HEK293T (cell line): ENCODE measurements around the gene SKOR2.
A peak's percentile ranks its signal among the peaks of the same experiment; 100 is the strongest.
"Not testable (repeated sequence)": the region's sequence is repeated elsewhere in the genome, so short reads cannot be mapped to it uniquely, and the experiment has no call there.

Experiments
- CTCF ChIA-PET: fragments of 350-600 bp; formaldehyde crosslinking; extraction: SDS; loops from one replicate; lab custom pipeline; 2021; ENCODE audit warnings: antibody characterized with exemption, inconsistent platforms; lab: Yijun Ruan, JAX
- POLR2A ChIA-PET: fragments of 350-600 bp; formaldehyde crosslinking; extraction: SDS; loops from one replicate; lab custom pipeline; 2020; ENCODE audit warnings: antibody characterized with exemption, inconsistent platforms; lab: Yijun Ruan, JAX
- DNase-seq: peaks from one replicate; pipeline ENCODE4 v3.0.0; 2012; ENCODE audit warnings: mixed read lengths; ENCODE audit errors: extremely low spot score
- ARNT ChIP-seq: fragments of 450-650 bp; IDR thresholded peaks from 2 replicates; pipeline ENCODE4 v1.6.1; 2017; ENCODE audit warnings: mild to moderate bottlenecking
- BHLHE40 ChIP-seq: fragments of 450-650 bp; IDR thresholded peaks from 2 replicates; pipeline ENCODE4 v1.6.1; 2016; ENCODE audit warnings: mild to moderate bottlenecking, moderate library complexity, borderline replicate concordance
- CTBP1 ChIP-seq: fragments of 450-650 bp; IDR thresholded peaks from 2 replicates; pipeline ENCODE4 v1.6.1; 2016; ENCODE audit warnings: borderline replicate concordance
- ELF4 ChIP-seq: fragments of 450-650 bp; IDR thresholded peaks from 2 replicates; pipeline ENCODE4 v1.6.1; 2017; ENCODE audit warnings: antibody characterized with exemption
- FOXA1 ChIP-seq: fragments of 450-650 bp; IDR thresholded peaks from 2 replicates; pipeline ENCODE4 v1.6.1; 2016; ENCODE audit warnings: mild to moderate bottlenecking
- FOXK2 ChIP-seq: fragments of 450-650 bp; IDR thresholded peaks from 2 replicates; pipeline ENCODE4 v1.6.1; 2016; ENCODE audit warnings: mild to moderate bottlenecking
- FOXM1 ChIP-seq: fragments of 450-650 bp; IDR thresholded peaks from 2 replicates; pipeline ENCODE4 v1.6.1; 2017; ENCODE audit warnings: mild to moderate bottlenecking, borderline replicate concordance
- HDGF ChIP-seq: fragments of 450-650 bp; IDR thresholded peaks from 2 replicates; pipeline ENCODE4 v1.6.1; 2017; ENCODE audit warnings: antibody characterized with exemption, borderline replicate concordance
- L3MBTL2 ChIP-seq: fragments of 450-650 bp; conservative IDR thresholded peaks from 2 replicates; pipeline ENCODE4 v1.6.1; 2016; ENCODE audit warnings: mild to moderate bottlenecking
- LEF1 ChIP-seq: fragments of 450-650 bp; IDR thresholded peaks from 2 replicates; pipeline ENCODE4 v1.6.1; 2017; ENCODE audit warnings: mild to moderate bottlenecking, borderline replicate concordance
- NFRKB ChIP-seq: fragments of 450-650 bp; IDR thresholded peaks from 2 replicates; pipeline ENCODE4 v1.6.1; 2016; ENCODE audit warnings: mild to moderate bottlenecking, moderate library complexity
- SUZ12 ChIP-seq: fragments of 450-650 bp; IDR thresholded peaks from 2 replicates; pipeline ENCODE4 v1.6.1; 2016; ENCODE audit warnings: mild to moderate bottlenecking
- TARDBP ChIP-seq: fragments of 450-650 bp; IDR thresholded peaks from 2 replicates; pipeline ENCODE4 v1.6.1; 2016
- ZNF384 ChIP-seq: fragments of 450-650 bp; IDR thresholded peaks from 2 replicates; pipeline ENCODE4 v1.6.1; 2016
- TF ChIP-seq, protein P1 (sequence below): fragments of 450-650 bp; IDR thresholded peaks from 2 replicates; pipeline ENCODE4 v1.6.1; 2016

The SKOR2 gene

GRCh38 chr18:47184419-47185050 is 66.9 kb downstream of the SKOR2 start:
- ChIA-PET CTCF (no interaction called here), POLR2A (no interaction called here)
- DNase-seq, result no peak
- no peak for TF ChIP-seq ELF4
- TF ChIP-seq L3MBTL2, result no peak
- TF ChIP-seq, protein P1, sequence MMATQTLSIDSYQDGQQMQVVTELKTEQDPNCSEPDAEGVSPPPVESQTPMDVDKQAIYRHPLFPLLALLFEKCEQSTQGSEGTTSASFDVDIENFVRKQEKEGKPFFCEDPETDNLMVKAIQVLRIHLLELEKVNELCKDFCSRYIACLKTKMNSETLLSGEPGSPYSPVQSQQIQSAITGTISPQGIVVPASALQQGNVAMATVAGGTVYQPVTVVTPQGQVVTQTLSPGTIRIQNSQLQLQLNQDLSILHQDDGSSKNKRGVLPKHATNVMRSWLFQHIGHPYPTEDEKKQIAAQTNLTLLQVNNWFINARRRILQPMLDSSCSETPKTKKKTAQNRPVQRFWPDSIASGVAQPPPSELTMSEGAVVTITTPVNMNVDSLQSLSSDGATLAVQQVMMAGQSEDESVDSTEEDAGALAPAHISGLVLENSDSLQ, result no peak
- TF ChIP-seq HDGF, result no peak
- no peak for TF ChIP-seq NFRKB
- no peak for TF ChIP-seq TARDBP

DNA sequence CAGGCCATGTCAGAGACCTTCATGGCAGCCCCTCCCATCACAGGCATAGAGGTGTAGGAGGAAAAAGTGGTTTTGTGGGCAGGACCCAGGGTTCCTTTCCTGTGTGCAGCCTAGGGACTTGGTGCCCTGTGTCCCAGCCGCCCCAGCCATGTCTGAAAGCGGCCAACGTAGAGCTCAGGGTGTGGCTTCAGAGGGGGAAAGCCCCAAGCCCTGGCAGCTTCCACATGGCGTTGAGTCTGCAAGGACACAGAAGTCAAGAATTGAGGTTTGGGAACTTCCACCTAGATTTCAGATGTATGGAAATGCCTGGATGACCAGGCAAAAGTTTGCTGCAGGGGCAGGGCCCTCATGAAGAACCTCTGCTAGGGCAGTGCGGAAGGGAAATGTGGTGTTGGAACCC is 69.3 kb downstream of the SKOR2 start:
- CTCF ChIA-PET, DNase-seq: not testable (repeated sequence)

DNA sequence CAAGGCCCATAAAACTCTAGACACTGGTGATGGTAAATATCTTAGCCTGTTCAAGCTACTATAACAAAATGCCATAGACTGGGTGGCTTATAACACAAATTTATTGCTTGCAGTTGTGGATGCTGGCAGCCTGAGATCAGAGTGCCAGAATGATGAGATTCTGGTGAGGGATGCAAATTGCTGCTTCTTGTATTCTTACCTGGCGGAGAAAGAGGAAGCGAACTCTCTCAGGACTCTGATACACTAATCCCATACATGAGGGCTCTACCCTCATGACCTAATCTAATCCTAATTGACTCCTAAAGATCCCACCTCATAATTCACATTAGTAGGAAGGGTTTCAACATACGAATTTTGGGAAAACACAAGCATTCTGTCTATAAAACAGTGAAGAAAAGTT is 70.7 kb downstream of the SKOR2 start:
- DNase-seq, result no peak
- ChIA-PET CTCF (no interaction called here), POLR2A (no interaction called here)

More for the DNA sequence above, 69.3 kb downstream of the SKOR2 start:
- POLR2A ChIA-PET, result not testable (repeated sequence)

DNA sequence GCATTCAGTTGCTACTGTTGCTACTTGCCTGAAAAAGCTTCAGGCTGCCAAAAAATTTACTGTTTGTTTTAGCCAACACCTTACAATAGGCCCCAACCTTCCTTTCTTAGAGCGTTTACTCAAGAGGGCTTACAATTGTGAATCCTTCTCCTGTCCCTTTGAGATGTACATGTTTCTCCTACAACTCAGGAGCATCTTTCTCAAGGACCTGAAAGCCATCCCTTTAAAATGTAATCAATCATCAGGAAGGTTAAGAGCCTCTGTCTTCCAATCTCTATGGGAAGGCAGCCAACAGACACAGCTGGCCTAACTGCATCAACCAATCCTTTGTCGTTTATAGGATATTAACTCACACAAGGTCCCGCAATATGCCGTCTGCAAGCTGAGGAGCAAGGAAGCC is 71.9 kb downstream of the SKOR2 start:
- CTCF ChIA-PET, result no interaction called here
- DNase-seq, result no peak

More for the DNA sequence above, 70.7 kb downstream of the SKOR2 start:
- TF ChIP-seq ELF4 (no peak), BHLHE40 (no peak), LEF1 (no peak)

GRCh38 chr18:47175898-47176575 is 75.4 kb downstream of the SKOR2 start, which contains the start of gene IER3IP1:
Gene IER3IP1, minus strand, starts transcription at chr18:47176364. Its CDS starts 87 bp downstream, at chr18:47176277.
- POLR2A ChIA-PET, result no interaction called here
- peak; percentile 77 for DNase-seq
- TF ChIP-seq L3MBTL2, result peak; percentile 33; the same call in 1 of the 2 replicates
- no peak for TF ChIP-seq ARNT
- CTCF ChIA-PET, result no interaction called here

More for the DNA sequence above, 71.9 kb downstream of the SKOR2 start:
- POLR2A ChIA-PET, result no interaction called here
- TF ChIP-seq ZNF384 (no peak), NFRKB (no peak), TARDBP (no peak)

DNA sequence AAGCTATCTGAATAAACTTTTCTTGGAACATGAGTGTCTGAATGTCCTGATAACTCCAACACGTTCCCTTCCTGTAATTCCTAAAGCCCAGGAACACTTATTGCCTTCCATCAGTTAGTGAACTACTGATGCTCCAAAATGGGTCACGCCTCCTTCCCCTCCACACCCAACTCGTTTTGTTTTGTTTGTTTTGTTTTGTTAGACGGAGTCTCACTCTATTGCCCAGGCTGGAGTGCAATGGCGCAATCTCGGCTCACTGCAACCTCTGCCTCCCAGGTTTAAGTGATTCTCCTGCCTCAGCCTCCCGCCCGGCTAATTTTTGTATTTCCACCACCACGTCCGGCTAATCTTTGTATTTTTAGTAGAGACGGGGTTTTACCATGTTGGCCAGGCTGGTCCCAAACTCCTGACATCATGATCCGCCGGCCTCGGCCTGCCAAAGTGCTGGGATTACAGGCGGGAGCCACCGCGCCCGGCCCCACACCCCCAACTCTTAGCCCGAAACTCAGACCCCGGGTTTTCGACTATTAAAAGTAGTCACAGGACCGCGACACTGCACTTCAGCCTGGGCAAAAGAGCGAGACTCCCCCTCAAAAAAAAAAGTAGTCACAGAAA is 76.1 kb downstream of the SKOR2 start:
- TF ChIP-seq FOXM1, result no peak
- no peak for TF ChIP-seq ZNF384
- TF ChIP-seq CTBP1, result no peak
- TF ChIP-seq HDGF, result no peak
- TF ChIP-seq ARNT, result no peak
- TF ChIP-seq LEF1, result no peak
- TF ChIP-seq SUZ12, result no peak
- TF ChIP-seq FOXK2, result no peak
- TF ChIP-seq ELF4, result no peak
- no peak for TF ChIP-seq BHLHE40
- TF ChIP-seq FOXA1, result no peak
- TF ChIP-seq L3MBTL2, result no peak
- DNase-seq, result no peak
- ChIA-PET CTCF (no interaction called here), POLR2A (interaction anchor here (1.1 kb wide), 1 partner anchor 25 kb away, joined by 3 read pairs; the partner anchor contains the start of gene HDHD2)

DNA sequence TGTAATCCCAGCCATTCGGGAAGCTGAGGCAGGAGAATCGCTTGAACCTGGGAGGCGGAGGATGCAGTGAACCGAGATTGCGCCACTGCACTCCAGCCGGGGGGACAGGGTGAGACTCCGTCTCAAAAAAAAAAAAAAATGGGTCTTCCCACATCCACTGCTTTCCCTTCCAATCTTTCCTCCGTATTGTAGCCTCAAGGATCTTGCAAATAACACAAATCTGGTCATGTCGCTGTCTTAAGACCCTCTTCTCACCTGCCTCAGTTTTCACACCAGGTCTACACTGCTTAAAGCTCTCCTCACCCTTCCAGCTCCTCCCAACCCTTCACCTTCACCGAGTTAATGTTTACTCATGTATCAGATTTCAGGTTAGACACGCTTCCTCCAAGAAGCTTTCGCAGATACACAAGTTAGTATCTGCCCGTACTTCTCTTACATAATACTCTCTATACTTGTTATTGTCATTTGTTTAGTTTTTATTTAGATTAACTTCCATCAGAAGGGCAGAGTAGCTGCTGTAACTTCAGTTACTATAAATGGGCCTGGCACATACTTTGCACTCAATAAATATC is 76.8 kb downstream of the SKOR2 start:
- DNase-seq, result no peak
- POLR2A ChIA-PET, result interaction anchor here (1.1 kb wide), 1 partner anchor 24 kb away, joined by 3 read pairs; the partner anchor contains the start of gene HDHD2
- no peak for TF ChIP-seq ARNT
- TF ChIP-seq FOXK2, result no peak
- TF ChIP-seq, protein P1, result no peak
- TF ChIP-seq L3MBTL2, result no peak
- no peak for TF ChIP-seq NFRKB
- TF ChIP-seq SUZ12, result no peak
- no peak for TF ChIP-seq ELF4
- TF ChIP-seq BHLHE40, result no peak
- TF ChIP-seq ZNF384, result no peak
- TF ChIP-seq TARDBP, result no peak
- no peak for TF ChIP-seq LEF1
- CTCF ChIA-PET, result no interaction called here
